ENCODE results near the gene MAS1.

Gene MAS1

DNA sequence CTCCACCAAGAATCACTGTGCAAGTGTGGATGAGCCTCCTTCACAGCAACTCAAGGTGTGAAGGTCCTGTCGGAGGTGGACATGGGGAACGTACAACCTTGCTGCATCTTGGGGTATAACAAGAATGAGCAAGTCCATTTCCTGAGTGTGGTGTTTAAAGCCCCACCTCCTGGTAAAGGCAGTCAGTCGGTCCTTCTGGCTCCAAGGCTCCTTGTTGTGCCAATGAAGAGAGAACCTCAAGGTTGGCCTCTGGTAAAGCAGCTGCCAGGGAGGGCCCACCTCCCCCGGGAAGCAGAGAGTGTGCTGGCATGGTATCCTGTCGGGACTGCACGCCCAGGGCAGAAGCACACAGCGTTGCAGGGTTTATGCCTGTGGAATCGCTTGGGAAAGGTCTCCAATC, 12.4 kb upstream of the MAS1 start:
- no peaks in the 10 kb centered on the region for H3K36me3 ChIP-seq (ENCODE audit: control insufficient read depth, insufficient read depth, low read length)
- WGBS, 2 experiments, result 92 to 94% methylated on average over 8 of the region's 8 CpGs
- no peak overlapping the region for H3K27ac ChIP-seq (ENCODE audit: insufficient read depth, low read depth, low read length, poor library complexity, severe bottlenecking)
- H3K9me3 ChIP-seq (ENCODE audit: control insufficient read depth, low read length), result no peaks in the 10 kb centered on the region
- H3K4me1 ChIP-seq (ENCODE audit: control insufficient read depth, insufficient read depth, low read length), result no peaks in the 10 kb centered on the region
- H3K27me3 ChIP-seq (ENCODE audit: control insufficient read depth, insufficient read depth, low read length, poor library complexity, severe bottlenecking), result no peaks in the 10 kb centered on the region
- no peak overlapping the region for H3K4me3 ChIP-seq (ENCODE audit: insufficient read depth, low read depth, low read length)

DNA sequence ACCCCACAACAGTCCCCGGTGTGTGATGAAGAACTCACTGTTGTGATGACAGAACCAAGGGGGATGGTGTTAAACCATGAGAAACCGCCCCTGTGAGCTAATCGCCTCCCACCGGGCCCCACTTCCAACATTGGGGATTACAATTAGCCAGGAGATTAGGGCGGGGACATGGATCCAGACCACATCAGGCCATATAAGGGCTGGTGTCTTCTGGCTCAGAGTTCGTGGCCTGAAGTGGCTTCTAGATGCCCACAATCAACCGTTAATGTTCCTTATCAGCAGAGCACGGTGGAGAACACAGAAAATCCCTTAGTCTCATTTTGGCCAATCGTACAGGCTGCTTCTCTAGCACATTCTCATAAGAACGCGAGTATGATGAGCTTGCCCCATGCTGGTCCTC, 10.9 kb upstream of the MAS1 start:
- no peak overlapping the region for H3K27ac ChIP-seq (ENCODE audit: insufficient read depth, low read depth, low read length, poor library complexity, severe bottlenecking)
- no peaks in the 10 kb centered on the region for H3K9me3 ChIP-seq (ENCODE audit: control insufficient read depth, low read length)
- H3K4me3 ChIP-seq (ENCODE audit: insufficient read depth, low read depth, low read length), result no peak overlapping the region
- H3K4me1 ChIP-seq (ENCODE audit: control insufficient read depth, insufficient read depth, low read length), result no peaks in the 10 kb centered on the region
- H3K36me3 ChIP-seq (ENCODE audit: control insufficient read depth, insufficient read depth, low read length), result no peaks in the 10 kb centered on the region
- WGBS, 2 experiments, result 92 to 95% methylated on average over 10 to 11 of the region's 11 CpGs
- no peaks in the 10 kb centered on the region for H3K27me3 ChIP-seq (ENCODE audit: control insufficient read depth, insufficient read depth, low read length, poor library complexity, severe bottlenecking)

DNA sequence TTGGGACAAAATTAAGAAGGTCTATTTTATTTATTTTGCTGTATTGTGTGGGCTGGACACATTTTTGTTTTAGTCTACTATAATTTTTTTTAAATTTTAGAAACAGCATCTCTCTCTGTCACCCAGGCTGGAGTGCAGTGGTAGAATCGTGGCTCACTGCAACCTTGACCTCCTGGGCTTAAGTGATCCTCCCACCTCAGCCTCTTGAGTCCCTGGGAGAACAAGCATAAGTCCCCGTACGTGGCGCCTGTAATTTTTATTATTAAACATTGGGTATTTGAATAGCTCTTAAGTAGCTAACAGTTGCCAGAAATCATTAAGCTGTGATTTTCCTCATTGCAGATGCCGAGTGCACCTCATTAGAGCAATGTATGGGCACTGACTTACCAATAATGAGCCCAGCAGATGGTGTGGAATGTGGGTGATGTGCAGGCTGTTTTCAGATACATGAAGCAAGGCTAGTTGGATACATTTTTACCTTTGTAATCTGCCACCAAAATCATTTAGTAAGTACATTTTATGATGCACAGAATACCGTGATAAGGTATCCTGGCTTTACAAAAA, 10.3 kb upstream of the MAS1 start:
- Histone ChIP-seq H3K4me1 (ENCODE audit: control insufficient read depth, insufficient read depth, low read length) (no peaks in the 10 kb centered on the region), H3K27ac (ENCODE audit: insufficient read depth, low read depth, low read length, poor library complexity, severe bottlenecking) (no peak overlapping the region), H3K36me3 (ENCODE audit: control insufficient read depth, insufficient read depth, low read length) (no peaks in the 10 kb centered on the region), H3K27me3 (ENCODE audit: control insufficient read depth, insufficient read depth, low read length, poor library complexity, severe bottlenecking) (no peaks in the 10 kb centered on the region), H3K9me3 (ENCODE audit: control insufficient read depth, low read length) (no peaks in the 10 kb centered on the region), H3K4me3 (ENCODE audit: insufficient read depth, low read depth, low read length) (no peak overlapping the region)
- WGBS, 2 experiments, result 88 to 94% methylated on average over 6 of the region's 6 CpGs

- no peaks in the 10 kb centered on the region for H3K36me3 ChIP-seq (ENCODE audit: control insufficient read depth, insufficient read depth, low read length)
- no peaks in the 10 kb centered on the region for H3K4me1 ChIP-seq (ENCODE audit: control insufficient read depth, insufficient read depth, low read length)
- no peak overlapping the region for H3K27ac ChIP-seq (ENCODE audit: insufficient read depth, low read depth, low read length, poor library complexity, severe bottlenecking)
- no peaks in the 10 kb centered on the region for H3K9me3 ChIP-seq (ENCODE audit: control insufficient read depth, low read length)
- 93% methylated on average over 4 of the region's 4 CpGs for WGBS, 2 experiments
- no peaks in the 10 kb centered on the region for H3K27me3 ChIP-seq (ENCODE audit: control insufficient read depth, insufficient read depth, low read length, poor library complexity, severe bottlenecking)
- H3K4me3 ChIP-seq (ENCODE audit: insufficient read depth, low read depth, low read length), result no peak overlapping the region
These were observed 6.1 kb upstream of the MAS1 start for GRCh38 chr6:159884720-159885119.

GRCh38 chr6:159886270-159886669, 4.5 kb upstream of the MAS1 start:
- 94 to 98% methylated on average over 3 of the region's 3 CpGs for WGBS, 2 experiments
- Histone ChIP-seq H3K36me3 (ENCODE audit: control insufficient read depth, insufficient read depth, low read length) (no peaks in the 10 kb centered on the region), H3K4me1 (ENCODE audit: control insufficient read depth, insufficient read depth, low read length) (no peaks in the 10 kb centered on the region), H3K27me3 (ENCODE audit: control insufficient read depth, insufficient read depth, low read length, poor library complexity, severe bottlenecking) (no peaks in the 10 kb centered on the region), H3K4me3 (ENCODE audit: insufficient read depth, low read depth, low read length) (no peak overlapping the region), H3K9me3 (ENCODE audit: control insufficient read depth, low read length) (no peaks in the 10 kb centered on the region), H3K27ac (ENCODE audit: insufficient read depth, low read depth, low read length, poor library complexity, severe bottlenecking) (no peak overlapping the region)

GRCh38 chr6:159887146-159887545, 3.6 kb upstream of the MAS1 start:
- no peak overlapping the region for H3K4me3 ChIP-seq (ENCODE audit: insufficient read depth, low read depth, low read length)
- no peak overlapping the region for H3K27ac ChIP-seq (ENCODE audit: insufficient read depth, low read depth, low read length, poor library complexity, severe bottlenecking)
- no peaks in the 10 kb centered on the region for H3K36me3 ChIP-seq (ENCODE audit: control insufficient read depth, insufficient read depth, low read length)
- no peaks in the 10 kb centered on the region for H3K9me3 ChIP-seq (ENCODE audit: control insufficient read depth, low read length)
- WGBS, 2 experiments, result 82 to 85% methylated on average over 7 of the region's 7 CpGs
- no peaks in the 10 kb centered on the region for H3K4me1 ChIP-seq (ENCODE audit: control insufficient read depth, insufficient read depth, low read length)
- no peaks in the 10 kb centered on the region for H3K27me3 ChIP-seq (ENCODE audit: control insufficient read depth, insufficient read depth, low read length, poor library complexity, severe bottlenecking)

- WGBS, 2 experiments, result 89% methylated on average over 6 of the region's 6 CpGs
- Histone ChIP-seq H3K4me3 (ENCODE audit: insufficient read depth, low read depth, low read length) (no peak overlapping the region), H3K9me3 (ENCODE audit: control insufficient read depth, low read length) (no peaks in the 10 kb centered on the region), H3K27me3 (ENCODE audit: control insufficient read depth, insufficient read depth, low read length, poor library complexity, severe bottlenecking) (no peaks in the 10 kb centered on the region), H3K27ac (ENCODE audit: insufficient read depth, low read depth, low read length, poor library complexity, severe bottlenecking) (no peak overlapping the region), H3K36me3 (ENCODE audit: control insufficient read depth, insufficient read depth, low read length) (no peaks in the 10 kb centered on the region), H3K4me1 (ENCODE audit: control insufficient read depth, insufficient read depth, low read length) (no peaks in the 10 kb centered on the region)
These were observed 3.0 kb upstream of the MAS1 start for GRCh38 chr6:159887761-159888160.

- 94% methylated on average over 6 to 7 of the region's 7 CpGs for WGBS, 2 experiments
These were observed 587 bp upstream of the MAS1 start for GRCh38 chr6:159890201-159890600.

DNA sequence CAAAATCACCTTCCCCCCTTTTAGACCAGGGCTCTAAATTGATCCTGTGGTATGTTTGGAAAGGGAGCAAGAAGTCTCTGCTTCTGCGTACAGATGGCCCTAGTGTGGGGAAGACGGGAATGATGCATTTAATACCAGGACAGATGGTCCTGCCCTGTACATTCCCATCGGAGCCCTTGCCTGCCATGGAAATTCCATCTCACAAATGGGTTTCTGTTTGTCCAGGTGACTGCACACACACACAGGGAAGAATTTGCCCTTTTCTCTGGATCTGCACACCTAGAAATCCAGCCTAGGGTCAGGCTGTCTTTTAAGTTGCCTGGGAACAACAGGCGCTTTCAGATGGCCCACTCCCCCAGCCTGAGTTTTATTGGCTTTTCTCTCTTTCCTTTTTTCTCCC, 1.3 kb downstream of the MAS1 start:
- H3K4me3 ChIP-seq (ENCODE audit: insufficient read depth, low read depth, low read length), result no peak overlapping the region
- H3K4me1 ChIP-seq (ENCODE audit: control insufficient read depth, insufficient read depth, low read length), result no peaks in the 10 kb centered on the region
- H3K27ac ChIP-seq (ENCODE audit: insufficient read depth, low read depth, low read length, poor library complexity, severe bottlenecking), result no peak overlapping the region
- 95 to 96% methylated on average over 4 of the region's 4 CpGs for WGBS, 2 experiments
- H3K9me3 ChIP-seq (ENCODE audit: control insufficient read depth, low read length), result no peaks in the 10 kb centered on the region
- no peaks in the 10 kb centered on the region for H3K27me3 ChIP-seq (ENCODE audit: control insufficient read depth, insufficient read depth, low read length, poor library complexity, severe bottlenecking)
- no peaks in the 10 kb centered on the region for H3K36me3 ChIP-seq (ENCODE audit: control insufficient read depth, insufficient read depth, low read length)

More at GRCh38 chr6:159890201-159890600, 587 bp upstream of the MAS1 start:
- Histone ChIP-seq H3K4me3 (ENCODE audit: insufficient read depth, low read depth, low read length) (no peak overlapping the region), H3K9me3 (ENCODE audit: control insufficient read depth, low read length) (no peaks in the 10 kb centered on the region), H3K27me3 (ENCODE audit: control insufficient read depth, insufficient read depth, low read length, poor library complexity, severe bottlenecking) (no peaks in the 10 kb centered on the region), H3K4me1 (ENCODE audit: control insufficient read depth, insufficient read depth, low read length) (no peaks in the 10 kb centered on the region), H3K27ac (ENCODE audit: insufficient read depth, low read depth, low read length, poor library complexity, severe bottlenecking) (no peak overlapping the region), H3K36me3 (ENCODE audit: control insufficient read depth, insufficient read depth, low read length) (no peaks in the 10 kb centered on the region)

- Histone ChIP-seq H3K27me3 (ENCODE audit: control insufficient read depth, insufficient read depth, low read length, poor library complexity, severe bottlenecking) (no peaks in the 10 kb centered on the region), H3K36me3 (ENCODE audit: control insufficient read depth, insufficient read depth, low read length) (no peaks in the 10 kb centered on the region), H3K4me1 (ENCODE audit: control insufficient read depth, insufficient read depth, low read length) (no peaks in the 10 kb centered on the region), H3K9me3 (ENCODE audit: control insufficient read depth, low read length) (no peaks in the 10 kb centered on the region), H3K27ac (ENCODE audit: insufficient read depth, low read depth, low read length, poor library complexity, severe bottlenecking) (no peak overlapping the region), H3K4me3 (ENCODE audit: insufficient read depth, low read depth, low read length) (no peak overlapping the region)
- WGBS, 2 experiments, result 87 to 92% methylated on average over 3 of the region's 3 CpGs
These were observed 2.3 kb downstream of the MAS1 start for GRCh38 chr6:159893064-159893463.

GRCh38 chr6:159894991-159895390, 4.2 kb downstream of the MAS1 start:
- Histone ChIP-seq H3K27me3 (ENCODE audit: control insufficient read depth, insufficient read depth, low read length, poor library complexity, severe bottlenecking) (no peaks in the 10 kb centered on the region), H3K36me3 (ENCODE audit: control insufficient read depth, insufficient read depth, low read length) (no peaks in the 10 kb centered on the region), H3K4me1 (ENCODE audit: control insufficient read depth, insufficient read depth, low read length) (no peaks in the 10 kb centered on the region), H3K27ac (ENCODE audit: insufficient read depth, low read depth, low read length, poor library complexity, severe bottlenecking) (no peak overlapping the region), H3K9me3 (ENCODE audit: control insufficient read depth, low read length) (no peaks in the 10 kb centered on the region), H3K4me3 (ENCODE audit: insufficient read depth, low read depth, low read length) (no peak overlapping the region)
- 90 to 93% methylated on average over 4 of the region's 4 CpGs for WGBS, 2 experiments

Measured in ectodermal cell (in vitro differentiated cells).